Osteocyte (in vitro differentiated cells): ENCODE data around the gene ZIC5. TPM values are rescaled to one million over a fixed set of nuclear protein-coding genes. Genes with fewer than 3 reads are reported as not detected.

Experiments
- DNase-seq: peaks from one replicate; pipeline ENCODE4 v3.0.0; 2021; ENCODE audit warnings: mixed read lengths; ENCODE audit not compliant: unreplicated experiment; ENCODE audit errors: extremely low spot score
- H3K27ac Mint-ChIP-seq: one replicate; pipeline ENCODE4 v1.8.0; 2021; ENCODE audit warnings: mild to moderate bottlenecking, mixed read lengths; ENCODE audit not compliant: unreplicated experiment
- H3K27me3 Mint-ChIP-seq: one replicate; pipeline ENCODE4 v1.8.0; 2021; ENCODE audit warnings: mixed read lengths; ENCODE audit not compliant: unreplicated experiment
- H3K36me3 Mint-ChIP-seq: one replicate; pipeline ENCODE4 v1.8.0; 2021; ENCODE audit warnings: mixed read lengths; ENCODE audit not compliant: unreplicated experiment
- H3K4me1 Mint-ChIP-seq: one replicate; pipeline ENCODE4 v1.8.0; 2021; ENCODE audit warnings: mixed read lengths; ENCODE audit not compliant: unreplicated experiment
- H3K4me3 Mint-ChIP-seq: one replicate; pipeline ENCODE4 v1.8.0; 2021; ENCODE audit warnings: mild to moderate bottlenecking, moderate library complexity, mixed read lengths; ENCODE audit not compliant: unreplicated experiment
- H3K9me3 Mint-ChIP-seq: one replicate; pipeline ENCODE4 v1.8.0; 2021; ENCODE audit warnings: mixed read lengths; ENCODE audit not compliant: unreplicated experiment
- total RNA-seq: library from RNA; stranded (reverse); gene quantifications from 2 replicates; pipeline ENCODE4 v1.2.1, GENCODE V29; 2021
- TF ChIP-seq, protein P1 (sequence below): fragments of 200-600 bp; sonication (generic); IDR thresholded peaks from 2 replicates; pipeline ENCODE4 v1.5.0; 2021; ENCODE audit warnings: antibody characterized with exemption, mild to moderate bottlenecking, moderate library complexity

ZIC5 gene
- total RNA-seq, 1 donor from 2014 or later = 8.8 TPM

DNA sequence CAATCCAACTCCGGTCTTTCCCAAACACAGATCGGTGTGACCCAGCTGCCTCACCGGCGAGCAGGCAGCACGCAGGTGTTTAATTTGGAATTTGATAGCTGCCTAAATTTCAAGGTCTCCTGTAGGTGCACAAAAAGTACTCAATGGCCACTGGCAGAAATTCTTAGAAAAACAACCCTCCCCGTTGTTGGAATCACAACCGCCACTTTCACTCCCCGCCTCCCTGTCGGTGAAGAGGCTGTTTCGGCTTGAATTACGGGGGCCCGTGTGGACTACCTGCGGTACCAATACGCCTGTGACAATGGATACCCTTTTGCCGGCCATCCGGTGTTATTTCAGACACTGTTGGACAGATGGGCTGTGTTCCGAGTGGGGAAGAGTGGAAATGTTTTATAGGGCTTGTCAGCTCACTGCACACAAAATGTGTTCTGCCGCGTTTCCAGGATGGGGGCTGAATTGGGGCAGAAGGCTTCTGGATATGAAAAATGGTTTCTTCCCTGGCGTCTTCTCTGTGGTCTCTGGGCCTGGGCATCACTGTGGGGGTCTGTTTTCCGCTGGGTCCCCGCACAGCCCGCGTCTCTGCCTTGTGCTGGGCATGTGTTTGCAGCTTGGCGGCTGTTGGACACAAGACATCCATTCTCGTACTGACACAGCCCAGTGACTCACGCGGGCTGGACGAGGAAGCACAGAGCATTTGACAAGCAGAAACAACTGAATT, 45.4 kb downstream of the ZIC5 start:
- H3K27me3 Mint-ChIP-seq = no peaks in the 10 kb centered on the region
- no peak overlapping the region for H3K27ac Mint-ChIP-seq
- H3K9me3 Mint-ChIP-seq = peaks cover 3% of the 10 kb centered on the region
- no peak overlapping the region for H3K4me3 Mint-ChIP-seq
- H3K36me3 Mint-ChIP-seq = no peaks in the 10 kb centered on the region
- DNase-seq = no peak
- H3K4me1 Mint-ChIP-seq = no peaks in the 10 kb centered on the region
- TF ChIP-seq, protein P1, sequence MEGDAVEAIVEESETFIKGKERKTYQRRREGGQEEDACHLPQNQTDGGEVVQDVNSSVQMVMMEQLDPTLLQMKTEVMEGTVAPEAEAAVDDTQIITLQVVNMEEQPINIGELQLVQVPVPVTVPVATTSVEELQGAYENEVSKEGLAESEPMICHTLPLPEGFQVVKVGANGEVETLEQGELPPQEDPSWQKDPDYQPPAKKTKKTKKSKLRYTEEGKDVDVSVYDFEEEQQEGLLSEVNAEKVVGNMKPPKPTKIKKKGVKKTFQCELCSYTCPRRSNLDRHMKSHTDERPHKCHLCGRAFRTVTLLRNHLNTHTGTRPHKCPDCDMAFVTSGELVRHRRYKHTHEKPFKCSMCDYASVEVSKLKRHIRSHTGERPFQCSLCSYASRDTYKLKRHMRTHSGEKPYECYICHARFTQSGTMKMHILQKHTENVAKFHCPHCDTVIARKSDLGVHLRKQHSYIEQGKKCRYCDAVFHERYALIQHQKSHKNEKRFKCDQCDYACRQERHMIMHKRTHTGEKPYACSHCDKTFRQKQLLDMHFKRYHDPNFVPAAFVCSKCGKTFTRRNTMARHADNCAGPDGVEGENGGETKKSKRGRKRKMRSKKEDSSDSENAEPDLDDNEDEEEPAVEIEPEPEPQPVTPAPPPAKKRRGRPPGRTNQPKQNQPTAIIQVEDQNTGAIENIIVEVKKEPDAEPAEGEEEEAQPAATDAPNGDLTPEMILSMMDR = no peak

- Mint-ChIP-seq H3K4me3 (no peak overlapping the region), H3K27ac (no peak overlapping the region), H3K36me3 (no peaks in the 10 kb centered on the region), H3K9me3 (peaks cover 3% of the 10 kb centered on the region), H3K4me1 (no peaks in the 10 kb centered on the region), H3K27me3 (no peaks in the 10 kb centered on the region)
- TF ChIP-seq, protein P1 = no peak
- no peak for DNase-seq
Observed at GRCh38 chr13:99923877-99924582, 47.5 kb downstream of the ZIC5 start.

- DNase-seq = no peak
- Mint-ChIP-seq H3K27ac (no peak overlapping the region), H3K36me3 (no peaks in the 10 kb centered on the region), H3K9me3 (peaks cover 3% of the 10 kb centered on the region), H3K4me1 (no peaks in the 10 kb centered on the region), H3K27me3 (no peaks in the 10 kb centered on the region), H3K4me3 (no peak overlapping the region)
- TF ChIP-seq, protein P1 = no peak
Observed at GRCh38 chr13:99922631-99923404, 48.7 kb downstream of the ZIC5 start.

- no peaks in the 10 kb centered on the region for H3K36me3 Mint-ChIP-seq
- TF ChIP-seq, protein P1 = no peak
- peaks cover 6% of the 10 kb centered on the region for H3K4me1 Mint-ChIP-seq
- H3K27ac Mint-ChIP-seq = no peak overlapping the region
- H3K27me3 Mint-ChIP-seq = no peaks in the 10 kb centered on the region
- H3K4me3 Mint-ChIP-seq = no peak overlapping the region
- peaks cover 3% of the 10 kb centered on the region for H3K9me3 Mint-ChIP-seq
- no peak for DNase-seq
Observed at GRCh38 chr13:99919132-99919531, 52.4 kb downstream of the ZIC5 start.
